ENCODE results near the gene ETFRF1.

- no peak for TF ChIP-seq CTCF (conservative IDR thresholded peaks at IDR 0.05)
- no peak for TF ChIP-seq EZH2 (IDR thresholded peaks at IDR 0.05; ENCODE audit: low read depth)
Observed at GRCh38 chr12:25213338-25213737, 18.3 kb downstream of the ETFRF1 start.
